NCI-H187 treated with DMSO at 0.1 percent for 48 hours (cell line): ENCODE measurements around the gene MYO15A.
"Not testable (repeated sequence)": the region's sequence is repeated elsewhere in the genome, so short reads cannot be mapped to it uniquely, and the experiment has no call there.

Experiments
- DNase-seq: peaks from one replicate; lab custom pipeline; 2025; lab: John Stamatoyannopoulos, UW

MYO15A gene

GRCh38 chr17:18185832-18186626 lies 77.5 kb downstream of the MYO15A start:
- DNase-seq: no peak

GRCh38 chr17:18186627-18186982 lies 78.0 kb downstream of the MYO15A start:
- DNase-seq: no peak

GRCh38 chr17:18187226-18187625 lies 78.7 kb downstream of the MYO15A start:
- no peak for DNase-seq

GRCh38 chr17:18187821-18188761 lies 79.5 kb downstream of the MYO15A start:
- no peak for DNase-seq

- no peak for DNase-seq
These were observed 82.2 kb downstream of the MYO15A start for GRCh38 chr17:18190628-18191235.

- DNase-seq: no peak
These were observed 82.7 kb downstream of the MYO15A start for GRCh38 chr17:18191236-18191667.

- DNase-seq: no peak
These were observed 83.4 kb downstream of the MYO15A start for GRCh38 chr17:18191967-18192366.

- DNase-seq: no peak
These were observed 85.8 kb downstream of the MYO15A start for GRCh38 chr17:18194394-18194793.

GRCh38 chr17:18194804-18195203 lies 86.2 kb downstream of the MYO15A start:
- no peak for DNase-seq

- DNase-seq: no peak
These were observed 86.7 kb downstream of the MYO15A start for GRCh38 chr17:18195246-18195645.

GRCh38 chr17:18197535-18198194 lies 89.1 kb downstream of the MYO15A start:
- DNase-seq: no peak

GRCh38 chr17:18198530-18198929 lies 90.0 kb downstream of the MYO15A start:
- DNase-seq: no peak

- no peak for DNase-seq
These were observed 92.6 kb downstream of the MYO15A start for GRCh38 chr17:18201108-18201507.

GRCh38 chr17:18203308-18203707 lies 94.8 kb downstream of the MYO15A start:
- DNase-seq: no peak

GRCh38 chr17:18205861-18206260 lies 97.3 kb downstream of the MYO15A start:
- no peak for DNase-seq

- DNase-seq: no peak
These were observed 98.4 kb downstream of the MYO15A start for GRCh38 chr17:18206962-18207361.

GRCh38 chr17:18208092-18208491 lies 99.5 kb downstream of the MYO15A start:
- DNase-seq: no peak

GRCh38 chr17:18213666-18214270 lies 105.2 kb downstream of the MYO15A start:
- no peak for DNase-seq

GRCh38 chr17:18216906-18217305 lies 108.3 kb downstream of the MYO15A start:
- DNase-seq: not testable (repeated sequence)

GRCh38 chr17:18217412-18218015 lies 109.0 kb downstream of the MYO15A start:
- no peak for DNase-seq

GRCh38 chr17:18218756-18219415 lies 110.3 kb downstream of the MYO15A start:
- DNase-seq: no peak
